ENCODE results near the gene KCNH1. TPM values are rescaled to one million over a fixed set of nuclear protein-coding genes. Genes with fewer than 3 reads are reported as not detected.
"Not testable (repeated sequence)": the region's sequence is repeated elsewhere in the genome, so short reads cannot be mapped to it uniquely, and the experiment has no call there.

KCNH1 gene
- polyA plus RNA-seq, 4 donors = 0.21 to 0.37 (median 0.30) TPM

DNA sequence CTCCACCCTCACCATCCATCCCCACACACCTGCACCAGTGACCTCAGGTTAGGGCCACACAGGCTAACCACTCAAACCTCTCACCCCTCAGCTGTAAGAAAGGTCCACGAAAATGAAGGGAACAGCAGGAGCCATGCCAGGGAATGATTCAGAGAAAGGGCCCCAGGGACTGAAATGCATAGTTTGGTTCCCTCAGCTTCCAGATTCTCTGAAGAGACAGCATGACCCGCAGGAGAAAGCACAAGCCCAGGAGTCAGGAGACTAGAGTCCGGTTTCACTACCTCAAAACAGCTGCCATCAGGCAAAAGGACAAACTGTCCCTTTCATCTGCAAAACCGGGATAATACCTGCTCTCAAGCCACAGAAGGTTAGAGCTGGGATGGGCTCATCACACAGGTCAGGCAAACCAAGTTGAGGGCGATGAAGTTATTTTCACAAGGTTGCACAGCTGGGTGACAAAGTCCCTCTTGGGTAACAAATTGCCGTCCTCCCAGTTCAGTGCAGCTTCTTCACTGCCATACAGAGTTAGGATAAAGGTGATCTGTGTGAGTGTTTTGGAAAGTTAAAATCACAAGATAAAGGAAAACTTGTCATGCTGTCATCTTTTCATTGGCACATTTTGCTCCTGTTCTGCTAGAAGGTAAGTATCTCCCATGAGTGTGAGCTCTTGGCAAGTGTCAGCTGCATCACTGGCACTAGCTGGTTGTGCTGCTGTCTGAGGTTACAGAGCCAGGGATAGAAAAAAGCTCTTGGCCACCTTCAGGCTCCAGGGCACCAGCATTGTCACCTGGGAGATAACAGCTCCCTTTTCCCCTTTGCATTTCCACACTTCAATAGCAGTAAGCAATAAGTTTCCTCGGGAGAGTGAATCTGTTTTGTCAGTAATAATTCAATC is 120.4 kb downstream of the KCNH1 start:
- no peak for DNase-seq (ENCODE audit: low read depth in 4 of 4, low spot score in 3 of 4)

DNA sequence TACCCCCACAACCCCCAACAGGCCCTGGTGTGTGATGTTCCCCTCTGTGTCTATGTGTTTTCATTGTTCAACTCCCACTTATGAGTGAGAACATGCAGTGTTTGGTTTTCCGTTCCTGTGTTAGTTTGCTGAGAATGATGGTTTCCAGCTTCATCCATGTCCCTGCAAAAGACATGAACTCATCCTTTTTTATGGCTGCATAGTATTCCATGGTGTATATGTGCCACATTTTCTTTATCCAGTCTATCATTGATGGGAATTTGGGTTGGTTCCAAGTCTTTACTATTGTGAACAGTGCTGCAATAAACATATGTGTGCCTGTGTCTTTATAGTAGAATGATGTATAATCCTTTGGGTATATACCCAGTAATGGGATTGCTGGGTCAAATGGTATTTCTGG is 122.8 kb downstream of the KCNH1 start:
- DNase-seq (ENCODE audit: low read depth in 4 of 4, low spot score in 3 of 4) = not testable (repeated sequence)

DNA sequence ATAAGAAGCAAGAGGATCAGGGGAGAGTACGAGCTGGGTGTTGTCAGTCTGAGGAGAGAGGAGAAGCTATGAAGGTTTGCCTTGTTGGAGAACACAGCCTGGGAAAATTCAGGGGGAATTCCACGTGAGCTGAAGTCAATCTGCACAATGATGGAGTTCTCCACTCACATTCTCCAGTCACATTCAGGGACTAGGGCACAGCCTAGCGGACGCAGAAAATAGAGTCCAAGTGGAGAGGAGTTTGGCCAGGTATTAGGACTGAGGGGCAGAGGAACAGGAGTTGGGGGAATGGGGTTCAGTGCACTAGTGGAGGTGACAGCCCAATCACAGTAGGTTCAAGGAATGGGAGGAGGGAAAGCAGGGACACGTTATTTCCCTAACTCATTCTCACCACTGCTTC is 124.0 kb downstream of the KCNH1 start:
- DNase-seq (ENCODE audit: low read depth in 4 of 4, low spot score in 3 of 4) = no peak

DNA sequence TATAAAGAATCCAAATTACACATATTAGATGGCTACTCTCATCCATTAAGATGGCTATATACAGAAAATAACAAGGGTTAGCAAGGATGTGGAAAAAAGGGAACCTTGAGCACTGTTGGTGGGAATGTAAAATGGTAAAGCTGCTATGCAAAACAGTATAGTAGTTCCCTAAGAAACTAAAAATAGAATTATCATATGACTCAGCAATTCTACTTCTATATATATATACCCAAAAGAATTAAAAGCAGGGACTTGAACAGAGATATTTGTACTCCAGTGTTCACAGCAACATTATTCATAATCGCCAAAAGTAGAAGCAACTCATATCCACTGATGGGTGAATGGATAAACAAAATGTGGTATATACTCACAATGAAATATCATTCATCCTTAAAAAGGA is 126.1 kb downstream of the KCNH1 start:
- no peak for DNase-seq (ENCODE audit: low read depth in 4 of 4, low spot score in 3 of 4)

GRCh38 chr1:210995931-210996330 is 138.0 kb downstream of the KCNH1 start:
- not testable (repeated sequence) for DNase-seq (ENCODE audit: low read depth in 4 of 4, low spot score in 3 of 4)

GRCh38 chr1:210992837-210993236 is 141.1 kb downstream of the KCNH1 start:
- DNase-seq (ENCODE audit: low read depth in 4 of 4, low spot score in 3 of 4) = no peak

GRCh38 chr1:210989905-210990304 is 144.0 kb downstream of the KCNH1 start:
- no peak for DNase-seq (ENCODE audit: low read depth in 4 of 4, low spot score in 3 of 4)

GRCh38 chr1:210981490-210981889 is 152.5 kb downstream of the KCNH1 start:
- no peak for DNase-seq (ENCODE audit: low read depth in 4 of 4, low spot score in 3 of 4)

DNA sequence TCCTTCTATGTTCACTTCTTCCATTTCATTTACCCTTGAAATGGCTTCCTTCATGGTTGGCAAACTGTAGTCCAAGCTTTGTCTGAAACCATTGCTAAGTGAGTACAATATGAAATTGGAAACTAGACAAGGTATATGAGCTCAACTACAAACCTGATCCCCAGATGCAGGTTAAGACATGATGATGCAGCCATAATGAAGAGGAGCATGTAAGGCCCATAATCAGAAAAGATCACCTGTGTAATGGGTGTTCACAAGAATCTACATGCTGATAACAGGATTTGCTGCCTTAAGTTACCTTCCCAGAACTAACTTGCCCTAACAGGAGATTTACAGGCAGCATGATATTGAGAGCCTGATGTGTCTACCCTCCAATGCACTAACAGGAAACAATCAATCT is 153.9 kb downstream of the KCNH1 start:
- DNase-seq (ENCODE audit: low read depth in 4 of 4, low spot score in 3 of 4) = no peak

- DNase-seq (ENCODE audit: low read depth in 4 of 4, low spot score in 3 of 4) = no peak
These were observed 155.0 kb downstream of the KCNH1 start for GRCh38 chr1:210978974-210979354.

DNA sequence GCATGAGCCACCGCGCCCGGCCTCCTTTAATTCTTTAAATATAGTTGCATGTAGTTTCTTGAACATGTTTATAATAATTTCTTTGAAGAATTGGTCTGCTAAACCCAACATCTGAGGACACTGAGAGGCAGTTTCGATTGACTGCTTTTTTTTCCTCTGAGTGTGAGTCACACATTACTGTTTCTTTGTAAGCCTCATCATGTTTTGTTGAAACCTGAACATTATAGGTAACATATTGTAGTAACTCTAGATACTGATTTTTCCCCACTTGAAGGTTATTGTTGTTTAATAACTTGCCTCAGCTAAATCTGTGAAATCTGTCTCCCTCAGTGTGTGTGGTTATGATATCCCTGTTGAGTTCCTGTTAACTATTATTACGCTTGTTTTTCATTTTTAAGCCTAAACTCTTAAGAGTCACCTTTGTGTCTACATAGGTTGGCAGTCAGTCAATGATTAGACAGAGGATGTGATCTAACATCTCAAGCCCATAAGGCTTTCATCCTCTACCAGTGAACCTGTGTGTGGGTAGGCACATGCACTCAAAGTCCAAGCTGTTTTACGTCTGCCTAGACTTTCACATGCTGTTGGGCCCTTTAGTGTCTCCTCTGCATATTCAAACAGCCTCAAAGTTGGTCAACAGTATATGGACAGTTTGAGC is 155.5 kb downstream of the KCNH1 start:
- DNase-seq (ENCODE audit: low read depth in 4 of 4, low spot score in 3 of 4) = no peak

GRCh38 chr1:210951279-210951678 is 182.7 kb downstream of the KCNH1 start:
- no peak for DNase-seq (ENCODE audit: low read depth in 4 of 4, low spot score in 3 of 4)

DNA sequence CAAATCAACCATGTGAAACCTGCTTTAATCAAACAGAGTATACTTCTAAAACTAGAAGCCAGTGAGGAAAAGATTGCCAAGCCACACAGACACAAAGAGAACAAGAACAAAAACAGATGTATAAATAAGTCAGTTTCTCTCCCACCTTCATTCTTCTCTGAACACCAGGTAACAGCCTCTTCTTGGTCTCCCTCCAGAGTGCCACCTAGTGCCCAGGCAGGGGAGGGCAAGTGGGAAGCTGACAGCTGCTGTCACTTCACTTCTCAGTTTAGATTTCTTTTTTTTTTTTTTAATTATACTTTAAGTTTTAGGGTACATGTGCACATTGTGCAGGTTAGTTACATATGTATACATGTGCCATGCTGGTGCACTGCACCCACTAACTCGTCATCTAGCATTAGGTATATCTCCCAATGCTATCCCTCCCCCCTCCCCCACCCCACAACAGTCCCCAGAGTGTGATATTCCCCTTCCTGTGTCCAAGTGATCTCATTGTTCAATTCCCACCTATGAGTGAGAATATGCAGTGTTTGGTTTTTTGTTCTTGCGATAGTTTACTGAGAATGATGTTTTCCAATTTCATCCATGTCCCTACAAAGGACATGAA is 183.9 kb downstream of the KCNH1 start:
- DNase-seq (ENCODE audit: low read depth in 4 of 4, low spot score in 3 of 4) = not testable (repeated sequence)

DNA sequence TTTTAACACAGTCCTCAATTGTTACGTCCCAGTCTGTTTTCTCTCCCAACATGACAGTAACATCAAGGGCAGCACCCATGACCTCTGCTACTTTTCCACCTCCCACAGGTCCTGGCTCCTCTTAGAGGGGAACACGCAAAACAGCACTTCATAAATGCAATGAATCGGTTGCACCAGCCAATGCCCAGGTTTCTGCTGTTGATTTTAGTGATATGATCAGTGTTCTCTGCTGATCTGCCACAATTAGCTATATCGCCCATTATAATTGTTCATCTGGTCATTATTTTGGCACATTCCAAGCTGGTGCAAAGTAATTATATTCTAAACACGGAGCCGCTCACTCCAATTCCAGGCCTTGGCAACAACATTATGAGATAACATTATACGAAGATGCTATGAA is 184.5 kb downstream of the KCNH1 start:
- DNase-seq (ENCODE audit: low read depth in 4 of 4, low spot score in 3 of 4) = no peak

GRCh38 chr1:210949039-210949438 is 184.9 kb downstream of the KCNH1 start:
- no peak for DNase-seq (ENCODE audit: low read depth in 4 of 4, low spot score in 3 of 4)

DNA sequence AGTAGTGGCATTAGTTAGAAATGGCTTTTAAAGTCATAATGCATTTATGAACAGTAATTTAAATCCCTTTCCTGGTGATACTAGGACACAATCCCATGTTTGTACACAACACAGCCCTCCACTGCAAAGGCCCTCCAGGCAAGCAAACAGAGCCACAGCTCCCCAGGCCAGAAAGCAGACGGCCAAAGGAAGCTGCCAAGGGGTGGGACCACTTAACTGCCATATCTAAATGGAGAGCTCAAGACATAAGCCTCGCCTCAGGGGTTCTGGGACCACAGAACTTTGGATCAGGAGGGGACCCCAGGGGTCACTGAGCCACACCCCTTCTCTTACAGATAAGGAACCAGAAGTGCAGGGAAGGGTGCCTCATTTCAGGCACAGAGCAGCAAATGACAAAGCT is 189.7 kb downstream of the KCNH1 start:
- DNase-seq (ENCODE audit: low read depth in 4 of 4, low spot score in 3 of 4) = no peak

DNA sequence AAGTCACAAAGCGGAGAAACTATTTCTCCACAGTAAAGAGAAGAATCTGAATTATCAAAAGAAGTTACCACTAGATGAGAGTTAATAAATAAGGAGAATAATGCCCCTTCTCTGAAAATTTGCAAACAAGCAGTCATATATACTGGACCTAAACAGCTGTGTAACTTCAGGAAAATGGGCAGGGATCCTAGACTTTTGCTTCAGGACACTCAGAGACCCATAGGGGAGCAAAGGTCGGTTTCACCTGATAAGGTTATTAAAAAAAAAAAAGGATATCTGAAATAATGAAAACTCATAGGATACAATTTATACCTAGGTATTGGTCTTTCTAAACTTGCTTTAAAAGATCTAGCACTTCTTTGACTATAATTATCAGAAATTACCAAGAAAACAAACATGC is 191.4 kb downstream of the KCNH1 start:
- DNase-seq (ENCODE audit: low read depth in 4 of 4, low spot score in 3 of 4) = no peak

- DNase-seq (ENCODE audit: low read depth in 4 of 4, low spot score in 3 of 4) = no peak
These were observed 193.8 kb downstream of the KCNH1 start for GRCh38 chr1:210940081-210940617.

DNA sequence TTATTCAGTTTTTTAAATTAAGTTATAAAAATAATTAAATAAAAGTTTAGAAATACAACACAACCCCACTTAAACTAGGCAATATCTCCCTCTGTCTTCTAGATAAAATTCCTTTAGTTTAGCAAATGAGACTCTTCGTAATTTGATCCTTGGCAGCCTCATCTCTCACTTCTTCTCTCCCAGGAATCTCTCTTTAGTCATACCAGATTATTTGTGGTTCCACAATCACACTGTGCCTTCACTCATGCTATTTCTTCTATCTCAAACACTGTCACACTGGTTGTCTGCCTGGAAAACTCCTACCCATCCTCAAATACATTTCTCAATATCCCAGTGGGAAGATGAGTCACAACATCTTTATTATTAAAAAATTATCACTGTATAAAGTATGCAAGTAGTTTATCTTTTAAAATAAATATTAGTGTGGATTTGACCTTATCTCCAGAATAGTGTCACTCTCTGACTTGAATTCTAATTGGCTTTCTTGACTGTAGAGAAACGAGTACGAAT is 195.5 kb downstream of the KCNH1 start:
- no peak for DNase-seq (ENCODE audit: low read depth in 4 of 4, low spot score in 3 of 4)

DNA sequence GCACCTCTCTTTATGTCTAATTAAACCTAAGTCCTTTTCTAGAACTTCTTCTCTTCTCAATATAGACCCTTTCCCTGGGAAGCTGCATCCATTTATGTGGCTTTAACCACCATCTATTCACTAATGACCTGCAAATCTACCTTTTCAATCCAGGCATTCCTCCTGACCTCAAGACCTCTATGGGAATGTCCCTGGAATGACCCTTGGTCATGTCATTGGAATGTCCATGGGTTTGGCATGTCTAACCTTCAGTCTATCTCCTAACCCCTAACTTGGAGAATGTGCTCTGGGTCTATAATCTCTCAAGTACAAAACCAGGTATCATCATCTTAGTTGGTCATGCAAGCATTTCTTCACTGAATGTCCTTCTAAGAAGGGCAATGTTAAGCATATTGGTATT is 196.1 kb downstream of the KCNH1 start:
- DNase-seq (ENCODE audit: low read depth in 4 of 4, low spot score in 3 of 4) = no peak

DNA sequence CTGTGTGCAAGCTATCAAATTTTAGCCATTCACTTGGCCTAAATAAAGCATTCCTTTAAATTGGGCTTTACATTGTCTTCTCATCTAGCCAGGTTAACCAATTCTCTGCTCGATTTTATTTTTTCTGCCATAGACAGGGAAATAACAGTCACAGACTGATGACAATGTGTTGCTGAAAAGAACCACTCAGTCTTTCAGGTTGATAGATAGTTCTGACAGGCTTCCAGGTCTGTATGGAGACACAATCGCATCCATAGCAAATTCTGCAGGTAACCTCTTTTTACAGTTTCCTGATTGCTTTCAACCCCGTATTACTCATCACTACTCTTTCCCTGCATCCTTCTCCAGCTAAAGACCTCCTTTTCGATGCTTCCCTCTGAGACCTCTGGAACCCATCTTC is 198.0 kb downstream of the KCNH1 start:
- no peak for DNase-seq (ENCODE audit: low read depth in 4 of 4, low spot score in 3 of 4)
